ENCODE measurements around the gene WNT7B. TPM values are rescaled to one million over a fixed set of nuclear protein-coding genes. Genes with fewer than 3 reads are reported as not detected.

The WNT7B gene
- total and polyA plus RNA-seq, 10 of the 15 experiments (the other 5 are each of a cell fraction or from before 2014, with no cell fraction given): 0.12 TPM; not detected in 9

DNA sequence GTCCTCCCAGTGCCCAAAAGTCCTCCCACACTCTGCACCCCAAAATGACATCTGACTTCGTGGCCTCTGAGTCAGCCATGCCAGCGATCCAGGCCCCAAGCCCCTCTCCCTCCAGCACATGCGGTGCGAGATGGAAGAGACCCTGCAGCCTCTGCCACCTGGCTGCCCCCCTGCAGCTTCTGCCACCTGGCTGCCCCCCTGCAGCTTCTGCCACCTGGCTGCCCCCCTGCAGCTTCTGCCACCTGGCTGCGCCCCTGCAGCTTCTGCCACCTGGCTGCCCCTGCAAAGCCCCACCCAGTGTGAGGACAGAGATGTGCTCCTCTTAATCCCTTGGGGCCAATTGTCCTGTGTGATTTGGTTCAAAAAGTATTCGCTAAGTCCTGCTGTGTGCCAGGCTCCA lies 68.0 kb downstream of the WNT7B start:
- WGBS (ENCODE audit: insufficient coverage, insufficient replicate concordance, low lambda C conversion rate, missing lambda C conversion rate): 12% methylated on average over 6 of the region's 6 CpGs
- FAIRE-seq: no peak
- Histone ChIP-seq H3K79me2 (ENCODE audit: control insufficient read depth, insufficient read depth, low read length) (no peaks in the 10 kb centered on the region), H3K36me3 (ENCODE audit: control insufficient read depth in 2 of 2, insufficient read depth in 2 of 2, low read length in 1 of 2) (no peaks in the 10 kb centered on the region), H3K4me1 (ENCODE audit: control insufficient read depth, insufficient read depth, low read length) (no peaks in the 10 kb centered on the region), H3K27me3 (replicated peaks in 1 of 2; ENCODE audit: control insufficient read depth in 2 of 2, insufficient read depth in 2 of 2, low read length in 1 of 2) (no peaks in the 10 kb centered on the region), H3K4me3 (no peak overlapping the region), H3K27ac (ENCODE audit: control insufficient read depth, insufficient read depth) (no peak overlapping the region), H4K20me1 (ENCODE audit: control insufficient read depth, insufficient read depth) (peaks cover 3% of the 10 kb centered on the region; the same call in 1 of the 2 replicates), H3K9me3 (replicated peaks; ENCODE audit: control insufficient read depth, insufficient read depth, low read length) (no peaks in the 10 kb centered on the region; the same call in 2 of the 3 replicates), H2AFZ (ENCODE audit: control insufficient read depth, low read depth, low read length) (no peak overlapping the region), H3K9ac (ENCODE audit: control insufficient read depth, insufficient read depth, low read length) (no peak overlapping the region), H3K4me2 (ENCODE audit: control insufficient read depth, insufficient read depth) (no peak overlapping the region)
- no TSS peak for BruUV-seq (replicated peaks)
- ChIA-PET RAD21 (ENCODE audit: unreplicated experiment) (no interaction called here), CTCF (no interaction called here), POLR2A (no interaction called here), SMC1A (ENCODE audit: uncharacterized antibody, unreplicated experiment) (no interaction called here)
- ATAC-seq: no peak
- TF ChIP-seq ZBED1 (IDR thresholded peaks at IDR 0.05; ENCODE audit: borderline replicate concordance) (no peak), CEBPZ (IDR thresholded peaks at IDR 0.05; ENCODE audit: low read depth, low read length) (no peak), RAD21 (IDR thresholded peaks at IDR 0.05; ENCODE audit: insufficient read depth, low read depth, low read length) (no peak), MXI1 (IDR thresholded peaks at IDR 0.05; ENCODE audit: low read depth, low read length) (no peak), SREBF1 (IDR thresholded peaks at IDR 0.05; ENCODE audit: low read length) (no peak), ELK1 (IDR thresholded peaks at IDR 0.05; ENCODE audit: low read depth, low read length) (no peak), ZSCAN29 (IDR thresholded peaks at IDR 0.05) (no peak)
- TF ChIP-seq, protein P1, sequence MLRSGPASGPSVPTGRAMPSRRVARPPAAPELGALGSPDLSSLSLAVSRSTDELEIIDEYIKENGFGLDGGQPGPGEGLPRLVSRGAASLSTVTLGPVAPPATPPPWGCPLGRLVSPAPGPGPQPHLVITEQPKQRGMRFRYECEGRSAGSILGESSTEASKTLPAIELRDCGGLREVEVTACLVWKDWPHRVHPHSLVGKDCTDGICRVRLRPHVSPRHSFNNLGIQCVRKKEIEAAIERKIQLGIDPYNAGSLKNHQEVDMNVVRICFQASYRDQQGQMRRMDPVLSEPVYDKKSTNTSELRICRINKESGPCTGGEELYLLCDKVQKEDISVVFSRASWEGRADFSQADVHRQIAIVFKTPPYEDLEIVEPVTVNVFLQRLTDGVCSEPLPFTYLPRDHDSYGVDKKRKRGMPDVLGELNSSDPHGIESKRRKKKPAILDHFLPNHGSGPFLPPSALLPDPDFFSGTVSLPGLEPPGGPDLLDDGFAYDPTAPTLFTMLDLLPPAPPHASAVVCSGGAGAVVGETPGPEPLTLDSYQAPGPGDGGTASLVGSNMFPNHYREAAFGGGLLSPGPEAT (IDR thresholded peaks at IDR 0.05; ENCODE audit: low read depth): no peak
- TF ChIP-seq, protein P2, sequence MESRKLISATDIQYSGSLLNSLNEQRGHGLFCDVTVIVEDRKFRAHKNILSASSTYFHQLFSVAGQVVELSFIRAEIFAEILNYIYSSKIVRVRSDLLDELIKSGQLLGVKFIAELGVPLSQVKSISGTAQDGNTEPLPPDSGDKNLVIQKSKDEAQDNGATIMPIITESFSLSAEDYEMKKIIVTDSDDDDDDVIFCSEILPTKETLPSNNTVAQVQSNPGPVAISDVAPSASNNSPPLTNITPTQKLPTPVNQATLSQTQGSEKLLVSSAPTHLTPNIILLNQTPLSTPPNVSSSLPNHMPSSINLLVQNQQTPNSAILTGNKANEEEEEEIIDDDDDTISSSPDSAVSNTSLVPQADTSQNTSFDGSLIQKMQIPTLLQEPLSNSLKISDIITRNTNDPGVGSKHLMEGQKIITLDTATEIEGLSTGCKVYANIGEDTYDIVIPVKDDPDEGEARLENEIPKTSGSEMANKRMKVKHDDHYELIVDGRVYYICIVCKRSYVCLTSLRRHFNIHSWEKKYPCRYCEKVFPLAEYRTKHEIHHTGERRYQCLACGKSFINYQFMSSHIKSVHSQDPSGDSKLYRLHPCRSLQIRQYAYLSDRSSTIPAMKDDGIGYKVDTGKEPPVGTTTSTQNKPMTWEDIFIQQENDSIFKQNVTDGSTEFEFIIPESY (IDR thresholded peaks at IDR 0.05): no peak
- TF ChIP-seq, protein P3, sequence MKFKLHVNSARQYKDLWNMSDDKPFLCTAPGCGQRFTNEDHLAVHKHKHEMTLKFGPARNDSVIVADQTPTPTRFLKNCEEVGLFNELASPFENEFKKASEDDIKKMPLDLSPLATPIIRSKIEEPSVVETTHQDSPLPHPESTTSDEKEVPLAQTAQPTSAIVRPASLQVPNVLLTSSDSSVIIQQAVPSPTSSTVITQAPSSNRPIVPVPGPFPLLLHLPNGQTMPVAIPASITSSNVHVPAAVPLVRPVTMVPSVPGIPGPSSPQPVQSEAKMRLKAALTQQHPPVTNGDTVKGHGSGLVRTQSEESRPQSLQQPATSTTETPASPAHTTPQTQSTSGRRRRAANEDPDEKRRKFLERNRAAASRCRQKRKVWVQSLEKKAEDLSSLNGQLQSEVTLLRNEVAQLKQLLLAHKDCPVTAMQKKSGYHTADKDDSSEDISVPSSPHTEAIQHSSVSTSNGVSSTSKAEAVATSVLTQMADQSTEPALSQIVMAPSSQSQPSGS (IDR thresholded peaks at IDR 0.05; ENCODE audit: low read length): no peak
- DNase-seq (ENCODE audit: low read depth, low spot score): no peak
- intact Hi-C loops (cut with micrococcal nuclease; ENCODE audit: unreplicated experiment): no loop called here
- in situ Hi-C loops (cut with MboI): no loop called here
